GM15510 (cell line): ENCODE results near the gene BOC.

Experiments used
- POLR2A ChIP-seq: IDR thresholded peaks from 3 replicates; pipeline ENCODE4 v1.6.1; 2011; ENCODE audit warnings: borderline replicate concordance; ENCODE audit not compliant: insufficient read length; ENCODE audit errors: extremely low read depth

The BOC gene

GRCh38 chr3:113179235-113179824 is 32.0 kb upstream of the BOC start:
- TF ChIP-seq POLR2A: no peak

GRCh38 chr3:113183748-113184661 is 27.4 kb upstream of the BOC start:
- TF ChIP-seq POLR2A: no peak

- no peak for TF ChIP-seq POLR2A
These were observed 26.0 kb upstream of the BOC start for GRCh38 chr3:113185194-113185835.

GRCh38 chr3:113186566-113186965 is 24.8 kb upstream of the BOC start:
- TF ChIP-seq POLR2A: no peak

GRCh38 chr3:113193288-113193687 is 18.1 kb upstream of the BOC start:
- no peak for TF ChIP-seq POLR2A

GRCh38 chr3:113193719-113194118 is 17.6 kb upstream of the BOC start:
- no peak for TF ChIP-seq POLR2A

GRCh38 chr3:113194823-113195401 is 16.4 kb upstream of the BOC start:
- TF ChIP-seq POLR2A: no peak

GRCh38 chr3:113200351-113200750 is 11.0 kb upstream of the BOC start:
- no peak for TF ChIP-seq POLR2A

- TF ChIP-seq POLR2A: no peak
These were observed 10.4 kb upstream of the BOC start for GRCh38 chr3:113200946-113201345.

- no peak for TF ChIP-seq POLR2A
These were observed 7.0 kb upstream of the BOC start for GRCh38 chr3:113204371-113204770.

- no peak for TF ChIP-seq POLR2A
These were observed 5.9 kb upstream of the BOC start for GRCh38 chr3:113205481-113205880.

- no peak for TF ChIP-seq POLR2A
These were observed 590 bp upstream of the BOC start for GRCh38 chr3:113210604-113211329.

GRCh38 chr3:113212150-113212843 is 940 bp downstream of the BOC start:
- TF ChIP-seq POLR2A: no peak

- no peak for TF ChIP-seq POLR2A
These were observed 1.6 kb downstream of the BOC start for GRCh38 chr3:113212844-113213375.

- no peak for TF ChIP-seq POLR2A
These were observed 2.7 kb downstream of the BOC start for GRCh38 chr3:113213896-113214587.
